ENCODE measurements around the gene ATXN10.
A peak's percentile ranks its signal among the peaks of the same experiment; 100 is the strongest.

Gene ATXN10

DNA sequence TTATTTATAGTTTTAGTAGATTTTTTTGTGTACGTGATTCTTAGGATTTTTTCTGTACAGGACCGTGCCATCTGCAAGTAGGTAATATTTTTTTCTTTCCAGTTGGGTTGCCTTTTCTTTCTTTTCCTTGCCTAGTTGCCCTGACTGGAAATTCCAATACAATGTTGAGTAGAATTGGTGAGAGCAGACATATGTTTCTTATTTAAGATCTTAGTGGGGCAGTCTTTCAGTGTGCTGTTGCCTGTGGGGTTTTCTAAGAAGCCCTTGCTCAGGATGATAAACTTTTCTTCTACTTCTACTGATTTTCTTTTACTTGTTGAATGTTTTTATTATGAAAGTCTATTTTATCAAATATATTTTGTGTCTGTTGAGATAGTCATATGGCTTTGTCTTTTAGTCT is 33.0 kb downstream of the ATXN10 start:
- no peak for ATAC-seq (ENCODE audit: low read depth)
- H3K27ac ChIP-seq (ENCODE audit: poor library complexity, severe bottlenecking) = no peak overlapping the region
- TF ChIP-seq, protein P1, sequence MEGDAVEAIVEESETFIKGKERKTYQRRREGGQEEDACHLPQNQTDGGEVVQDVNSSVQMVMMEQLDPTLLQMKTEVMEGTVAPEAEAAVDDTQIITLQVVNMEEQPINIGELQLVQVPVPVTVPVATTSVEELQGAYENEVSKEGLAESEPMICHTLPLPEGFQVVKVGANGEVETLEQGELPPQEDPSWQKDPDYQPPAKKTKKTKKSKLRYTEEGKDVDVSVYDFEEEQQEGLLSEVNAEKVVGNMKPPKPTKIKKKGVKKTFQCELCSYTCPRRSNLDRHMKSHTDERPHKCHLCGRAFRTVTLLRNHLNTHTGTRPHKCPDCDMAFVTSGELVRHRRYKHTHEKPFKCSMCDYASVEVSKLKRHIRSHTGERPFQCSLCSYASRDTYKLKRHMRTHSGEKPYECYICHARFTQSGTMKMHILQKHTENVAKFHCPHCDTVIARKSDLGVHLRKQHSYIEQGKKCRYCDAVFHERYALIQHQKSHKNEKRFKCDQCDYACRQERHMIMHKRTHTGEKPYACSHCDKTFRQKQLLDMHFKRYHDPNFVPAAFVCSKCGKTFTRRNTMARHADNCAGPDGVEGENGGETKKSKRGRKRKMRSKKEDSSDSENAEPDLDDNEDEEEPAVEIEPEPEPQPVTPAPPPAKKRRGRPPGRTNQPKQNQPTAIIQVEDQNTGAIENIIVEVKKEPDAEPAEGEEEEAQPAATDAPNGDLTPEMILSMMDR (IDR thresholded peaks at IDR 0.05; ENCODE audit: poor library complexity, severe bottlenecking) = no peak
- H3K4me1 ChIP-seq (ENCODE audit: insufficient read depth, poor library complexity, severe bottlenecking) = peaks cover 22% of the 10 kb centered on the region
- H3K27me3 ChIP-seq (ENCODE audit: insufficient read depth, poor library complexity, severe bottlenecking) = no peaks in the 10 kb centered on the region
- no peak for DNase-seq (ENCODE audit: low spot score)
- no peaks in the 10 kb centered on the region for H3K9me3 ChIP-seq (ENCODE audit: severe bottlenecking)
- H3K36me3 ChIP-seq (ENCODE audit: low read depth) = peaks cover 78% of the 10 kb centered on the region
- H3K4me3 ChIP-seq (ENCODE audit: severe bottlenecking) = no peak overlapping the region

DNA sequence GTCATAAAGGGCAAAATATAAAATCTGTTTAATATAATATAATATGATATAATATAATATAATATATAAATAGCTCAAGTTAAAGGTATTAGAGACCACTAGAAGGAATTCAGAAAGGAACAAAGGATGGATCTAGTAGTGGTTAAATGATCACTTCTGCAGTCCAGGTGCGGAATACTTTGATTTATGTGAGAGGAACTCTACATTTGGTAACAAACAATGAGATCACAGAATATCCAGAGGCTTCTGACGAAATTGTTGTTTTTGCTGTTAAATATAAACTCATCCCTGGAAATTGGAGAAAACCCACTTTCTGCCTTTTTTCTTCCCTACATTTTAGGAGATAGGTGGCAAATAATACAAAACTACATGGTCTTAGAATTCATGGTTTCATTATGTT is 36.0 kb downstream of the ATXN10 start:
- H3K4me3 ChIP-seq (ENCODE audit: severe bottlenecking) = no peak overlapping the region
- H3K27ac ChIP-seq (ENCODE audit: poor library complexity, severe bottlenecking) = peak overlapping the region; percentile 68
- peaks cover 58% of the 10 kb centered on the region for H3K36me3 ChIP-seq (ENCODE audit: low read depth)
- no peak for DNase-seq (ENCODE audit: low spot score)
- peaks cover 29% of the 10 kb centered on the region for H3K4me1 ChIP-seq (ENCODE audit: insufficient read depth, poor library complexity, severe bottlenecking)
- TF ChIP-seq, protein P1 (IDR thresholded peaks at IDR 0.05; ENCODE audit: poor library complexity, severe bottlenecking) = no peak
- no peaks in the 10 kb centered on the region for H3K27me3 ChIP-seq (ENCODE audit: insufficient read depth, poor library complexity, severe bottlenecking)
- no peaks in the 10 kb centered on the region for H3K9me3 ChIP-seq (ENCODE audit: severe bottlenecking)
- ATAC-seq (ENCODE audit: low read depth) = no peak

DNA sequence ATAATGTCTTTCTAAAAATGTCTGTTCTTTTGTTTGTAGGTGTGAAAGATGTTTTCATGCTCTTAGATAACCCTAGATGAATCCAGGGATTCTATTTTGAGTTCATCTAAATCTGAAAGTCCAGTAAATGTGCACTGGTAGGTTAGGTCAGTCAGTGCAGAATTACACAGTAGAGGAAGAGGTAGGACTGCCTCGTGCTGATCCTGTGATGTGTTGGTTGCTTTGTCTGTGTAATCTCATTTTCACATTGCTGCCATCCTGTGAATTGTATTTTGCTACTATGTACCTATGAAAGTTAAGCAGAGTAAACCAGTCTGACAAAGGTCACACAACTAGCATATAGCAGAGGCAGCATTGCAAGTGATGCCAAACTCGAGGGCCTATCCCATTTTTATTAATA is 36.5 kb downstream of the ATXN10 start:
- no peaks in the 10 kb centered on the region for H3K27me3 ChIP-seq (ENCODE audit: insufficient read depth, poor library complexity, severe bottlenecking)
- no peaks in the 10 kb centered on the region for H3K9me3 ChIP-seq (ENCODE audit: severe bottlenecking)
- DNase-seq (ENCODE audit: low spot score) = no peak
- peaks cover 53% of the 10 kb centered on the region for H3K36me3 ChIP-seq (ENCODE audit: low read depth)
- H3K4me1 ChIP-seq (ENCODE audit: insufficient read depth, poor library complexity, severe bottlenecking) = peaks cover 29% of the 10 kb centered on the region
- TF ChIP-seq, protein P1 (IDR thresholded peaks at IDR 0.05; ENCODE audit: poor library complexity, severe bottlenecking) = no peak
- ATAC-seq (ENCODE audit: low read depth) = no peak
- H3K27ac ChIP-seq (ENCODE audit: poor library complexity, severe bottlenecking) = peak overlapping the region; percentile 68
- no peak overlapping the region for H3K4me3 ChIP-seq (ENCODE audit: severe bottlenecking)

DNA sequence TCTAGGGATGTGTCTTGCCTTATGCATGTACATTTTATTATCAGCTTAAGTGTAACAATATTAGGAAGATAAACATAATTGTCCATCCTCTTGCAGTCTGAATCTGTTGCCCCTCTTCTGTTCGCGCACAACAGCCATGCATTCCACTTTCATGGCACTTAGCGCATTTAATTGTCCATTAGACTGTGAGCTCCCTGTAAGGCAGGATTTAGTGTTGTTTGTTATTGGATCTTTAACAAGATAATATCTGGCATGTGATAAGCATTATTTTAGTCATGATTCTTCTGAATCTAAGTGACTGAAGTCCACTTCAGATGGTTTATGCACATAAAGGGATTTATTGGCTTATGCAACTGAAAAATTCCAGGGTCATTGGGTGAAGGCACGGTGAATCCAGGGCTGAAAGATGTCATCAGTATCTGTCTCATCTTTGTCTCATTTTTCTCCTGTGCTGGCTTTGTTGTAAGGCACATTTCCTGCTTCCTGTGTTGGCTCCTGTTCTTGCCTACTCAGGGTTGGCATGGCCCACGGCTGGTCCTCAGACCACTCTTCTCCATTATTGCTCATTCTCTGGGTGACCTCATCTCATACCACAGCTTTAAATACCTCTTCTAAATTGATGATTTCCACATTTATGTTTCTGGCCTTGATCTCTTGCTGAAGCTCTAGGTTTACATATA is 37.6 kb downstream of the ATXN10 start:
- H3K27ac ChIP-seq (ENCODE audit: poor library complexity, severe bottlenecking) = peak overlapping the region; percentile 68

DNA sequence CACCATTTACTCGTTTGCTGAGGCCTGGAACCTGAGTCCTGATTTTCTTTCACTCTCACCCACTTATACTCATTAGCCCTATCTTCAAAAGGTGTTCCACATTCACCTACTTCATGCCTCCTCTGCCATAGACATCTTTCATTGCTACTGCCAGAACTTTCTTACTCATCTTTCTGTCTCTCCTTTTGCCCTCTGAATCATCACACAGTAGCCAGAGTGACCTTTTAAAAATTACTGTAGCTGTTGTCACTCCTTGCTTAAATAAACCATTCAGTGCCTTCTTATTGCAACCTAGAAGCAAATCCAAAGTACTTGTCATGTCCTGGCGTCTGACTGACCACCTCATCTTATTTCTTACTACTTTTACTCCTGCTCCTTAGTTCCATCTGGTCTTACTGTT is 38.2 kb downstream of the ATXN10 start:
- H3K4me3 ChIP-seq (ENCODE audit: severe bottlenecking) = no peak overlapping the region
- H3K4me1 ChIP-seq (ENCODE audit: insufficient read depth, poor library complexity, severe bottlenecking) = peaks cover 24% of the 10 kb centered on the region
- TF ChIP-seq, protein P1 (IDR thresholded peaks at IDR 0.05; ENCODE audit: poor library complexity, severe bottlenecking) = no peak
- peaks cover 39% of the 10 kb centered on the region for H3K36me3 ChIP-seq (ENCODE audit: low read depth)
- no peaks in the 10 kb centered on the region for H3K27me3 ChIP-seq (ENCODE audit: insufficient read depth, poor library complexity, severe bottlenecking)
- peak overlapping the region; percentile 68 for H3K27ac ChIP-seq (ENCODE audit: poor library complexity, severe bottlenecking)
- ATAC-seq (ENCODE audit: low read depth) (peak; percentile 50; the same call in 2 of the 3 replicates), DNase-seq (ENCODE audit: low spot score) (no peak)
- H3K9me3 ChIP-seq (ENCODE audit: severe bottlenecking) = no peaks in the 10 kb centered on the region

More for the DNA sequence above, 37.6 kb downstream of the ATXN10 start:
- no peaks in the 10 kb centered on the region for H3K9me3 ChIP-seq (ENCODE audit: severe bottlenecking)
- DNase-seq (ENCODE audit: low spot score) (no peak), ATAC-seq (ENCODE audit: low read depth) (peak; percentile 97)
- peaks cover 45% of the 10 kb centered on the region for H3K36me3 ChIP-seq (ENCODE audit: low read depth)
- TF ChIP-seq, protein P1 (IDR thresholded peaks at IDR 0.05; ENCODE audit: poor library complexity, severe bottlenecking) = no peak
- H3K4me3 ChIP-seq (ENCODE audit: severe bottlenecking) = no peak overlapping the region
- H3K27me3 ChIP-seq (ENCODE audit: insufficient read depth, poor library complexity, severe bottlenecking) = no peaks in the 10 kb centered on the region
- peaks cover 24% of the 10 kb centered on the region for H3K4me1 ChIP-seq (ENCODE audit: insufficient read depth, poor library complexity, severe bottlenecking)

Data from RWPE2 (cell line).